Stimulated activated CD4-positive, alpha-beta T cell treated with anti-CD3 and anti-CD28 coated beads, Interleukin-1b, Interleukin-23, amount 100 ng/mL, for 1 hour (primary cell): ENCODE results near the gene CEP135.
"Not testable (repeated sequence)": the region's sequence is repeated elsewhere in the genome, so short reads cannot be mapped to it uniquely, and the experiment has no call there.

Source experiments
- DNase-seq, 2 donors: peaks; one replicate each; pipeline ENCODE4 v3.0.0-alpha.2; 2020; ENCODE audit warnings: low read depth in 2 of 2

The CEP135 gene, protein sequence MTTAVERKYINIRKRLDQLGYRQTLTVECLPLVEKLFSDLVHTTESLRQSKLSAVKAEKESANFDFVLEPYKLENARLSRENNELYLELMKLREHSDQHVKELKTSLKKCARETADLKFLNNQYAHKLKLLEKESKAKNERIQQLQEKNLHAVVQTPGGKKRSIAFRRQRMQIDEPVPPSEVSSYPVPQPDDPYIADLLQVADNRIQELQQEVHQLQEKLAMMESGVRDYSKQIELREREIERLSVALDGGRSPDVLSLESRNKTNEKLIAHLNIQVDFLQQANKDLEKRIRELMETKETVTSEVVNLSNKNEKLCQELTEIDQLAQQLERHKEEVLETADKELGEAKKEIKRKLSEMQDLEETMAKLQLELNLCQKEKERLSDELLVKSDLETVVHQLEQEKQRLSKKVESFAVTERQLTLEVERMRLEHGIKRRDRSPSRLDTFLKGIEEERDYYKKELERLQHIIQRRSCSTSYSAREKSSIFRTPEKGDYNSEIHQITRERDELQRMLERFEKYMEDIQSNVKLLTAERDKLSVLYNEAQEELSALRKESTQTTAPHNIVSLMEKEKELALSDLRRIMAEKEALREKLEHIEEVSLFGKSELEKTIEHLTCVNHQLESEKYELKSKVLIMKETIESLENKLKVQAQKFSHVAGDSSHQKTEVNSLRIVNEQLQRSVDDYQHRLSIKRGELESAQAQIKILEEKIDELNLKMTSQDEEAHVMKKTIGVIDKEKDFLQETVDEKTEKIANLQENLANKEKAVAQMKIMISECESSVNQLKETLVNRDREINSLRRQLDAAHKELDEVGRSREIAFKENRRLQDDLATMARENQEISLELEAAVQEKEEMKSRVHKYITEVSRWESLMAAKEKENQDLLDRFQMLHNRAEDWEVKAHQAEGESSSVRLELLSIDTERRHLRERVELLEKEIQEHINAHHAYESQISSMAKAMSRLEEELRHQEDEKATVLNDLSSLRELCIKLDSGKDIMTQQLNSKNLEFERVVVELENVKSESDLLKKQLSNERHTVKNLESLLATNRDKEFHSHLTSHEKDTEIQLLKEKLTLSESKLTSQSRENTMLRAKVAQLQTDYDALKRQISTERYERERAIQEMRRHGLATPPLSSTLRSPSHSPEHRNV

DNA sequence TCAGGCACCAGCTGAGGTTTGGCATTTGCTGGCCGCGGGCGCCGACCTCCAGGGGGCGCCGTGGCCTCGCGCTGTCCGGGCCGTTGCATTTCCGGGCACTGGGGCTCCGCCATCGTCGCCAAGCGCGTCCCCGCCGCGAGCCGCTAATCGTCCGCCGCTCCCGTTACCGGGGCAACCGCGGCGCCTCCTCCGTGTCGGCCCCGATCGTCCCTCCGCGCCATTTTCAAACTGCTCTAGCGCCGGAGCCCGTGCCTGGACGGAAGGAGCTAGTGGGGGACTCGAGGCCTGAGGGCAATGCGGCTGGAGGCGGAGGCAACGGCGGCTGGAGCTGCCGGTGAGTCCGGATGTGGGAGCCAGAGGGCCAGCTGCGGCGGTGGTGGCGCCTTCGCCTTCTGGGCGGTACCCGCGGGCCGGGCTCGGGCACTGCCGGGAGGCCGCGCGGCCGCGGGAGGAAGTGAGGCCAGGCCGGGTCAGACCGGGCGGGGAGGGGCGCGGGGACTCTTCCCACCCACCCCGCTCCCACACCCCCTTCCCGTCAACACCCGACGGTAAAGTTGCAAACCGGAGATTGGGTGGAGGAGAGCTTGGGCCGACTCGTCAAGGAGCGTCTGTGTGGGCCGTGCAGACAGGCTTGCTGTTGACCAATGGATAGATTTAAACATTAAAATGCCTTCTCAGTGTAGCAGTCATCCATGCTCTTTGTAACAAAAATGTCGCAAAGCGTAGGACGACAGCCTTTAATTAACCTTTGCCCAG lies at the start of gene CEP135:
Gene CEP135, plus strand, starts transcription at position 220 of the 756 bp plus-strand sequence. CDS start 3,186 bp downstream, outside the sequence.
- peak; percentile 79 to 82 for DNase-seq

DNA sequence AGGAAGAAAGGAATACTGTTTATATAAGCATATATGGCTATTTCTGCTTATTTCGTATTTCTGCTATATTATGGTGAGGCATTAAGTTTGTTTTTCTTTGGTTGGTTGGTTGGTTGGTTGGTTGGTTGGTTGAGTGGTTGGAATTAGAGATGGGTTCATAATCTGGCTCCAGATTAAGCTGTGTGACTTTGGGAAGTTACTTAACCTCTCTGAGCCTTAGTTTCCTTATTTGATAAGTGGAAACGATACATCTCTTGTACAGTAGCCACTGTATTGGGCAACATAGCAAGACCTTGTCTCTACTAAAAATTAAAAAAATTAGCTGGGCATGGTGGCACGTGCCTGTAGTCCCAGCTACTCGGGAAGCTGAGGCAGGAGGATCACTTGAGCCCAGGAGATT lies 46.1 kb upstream of the CEP135 start:
- DNase-seq: no peak

DNA sequence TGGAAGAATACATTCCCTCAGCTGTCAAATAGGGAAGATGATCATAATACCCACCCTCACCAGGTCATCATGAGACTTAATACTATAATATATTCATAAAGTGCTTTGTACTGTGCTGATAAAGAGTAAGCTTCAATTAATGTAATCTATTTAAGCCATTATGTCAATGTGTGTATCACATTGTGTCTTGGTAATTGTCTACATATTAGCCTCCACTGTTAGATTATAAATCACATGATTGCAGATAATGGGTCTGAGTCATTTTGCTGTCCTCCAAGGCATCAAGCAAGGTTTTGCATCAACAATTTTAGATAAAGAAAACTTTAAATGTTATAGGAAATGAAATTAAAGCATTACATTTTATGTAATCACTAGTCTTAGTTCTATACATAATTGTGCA lies 45.2 kb upstream of the CEP135 start:
- no peak for DNase-seq

DNA sequence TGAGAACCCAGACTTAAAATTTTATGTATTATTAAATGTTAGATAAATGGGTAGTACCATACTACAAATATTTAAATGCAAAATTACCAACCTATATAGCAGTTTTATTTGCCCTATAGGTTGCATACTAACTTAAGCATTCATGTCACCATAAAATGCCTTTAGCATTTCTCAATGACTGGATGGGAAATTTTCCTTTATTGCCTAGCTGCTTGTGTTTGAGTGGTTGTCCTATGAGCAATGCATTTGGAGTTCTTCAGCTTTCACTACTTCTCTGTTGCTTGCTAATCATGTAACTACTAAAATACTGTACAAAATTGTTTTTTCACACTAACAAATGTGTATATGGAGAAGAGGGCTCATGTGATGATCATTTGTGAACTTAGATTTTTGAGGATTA lies 44.2 kb upstream of the CEP135 start:
- no peak for DNase-seq

DNA sequence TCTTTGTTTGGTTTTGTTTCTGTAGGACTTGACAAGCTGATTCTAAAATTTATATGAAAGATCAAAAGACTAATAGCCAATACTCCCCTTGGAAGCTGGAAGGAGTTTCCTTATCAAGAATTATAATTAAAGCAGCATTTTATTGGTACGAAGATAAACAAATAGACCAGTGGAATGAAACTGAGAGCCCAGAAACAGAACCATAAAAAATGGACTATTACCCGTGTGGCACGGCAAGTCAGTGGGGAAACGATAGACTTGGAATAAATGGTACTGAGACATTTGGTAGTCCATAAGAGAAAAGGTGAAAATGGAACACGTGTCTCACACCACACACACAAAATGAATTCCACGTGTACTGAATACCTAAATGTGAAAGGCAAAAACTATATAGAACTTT lies 42.4 kb upstream of the CEP135 start:
- DNase-seq: no peak

DNA sequence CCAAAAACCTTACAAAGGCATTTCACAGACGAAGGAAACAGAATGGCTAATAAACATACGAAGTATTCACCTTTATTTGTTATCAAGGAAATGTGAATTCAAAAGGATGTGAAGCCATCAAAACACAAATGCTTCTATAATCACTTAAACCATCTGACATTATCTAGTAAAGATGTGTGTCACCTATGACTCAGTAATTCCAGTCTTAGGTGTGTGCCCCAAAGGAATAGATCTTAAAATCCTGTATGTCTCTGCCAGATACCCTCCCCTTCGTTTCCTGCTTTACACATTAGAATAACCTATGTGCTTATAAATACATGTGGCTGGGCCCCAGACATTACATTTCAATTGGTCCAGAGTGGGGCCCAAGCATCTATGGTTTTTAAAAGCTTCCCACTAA lies 41.8 kb upstream of the CEP135 start:
- DNase-seq: no peak

DNA sequence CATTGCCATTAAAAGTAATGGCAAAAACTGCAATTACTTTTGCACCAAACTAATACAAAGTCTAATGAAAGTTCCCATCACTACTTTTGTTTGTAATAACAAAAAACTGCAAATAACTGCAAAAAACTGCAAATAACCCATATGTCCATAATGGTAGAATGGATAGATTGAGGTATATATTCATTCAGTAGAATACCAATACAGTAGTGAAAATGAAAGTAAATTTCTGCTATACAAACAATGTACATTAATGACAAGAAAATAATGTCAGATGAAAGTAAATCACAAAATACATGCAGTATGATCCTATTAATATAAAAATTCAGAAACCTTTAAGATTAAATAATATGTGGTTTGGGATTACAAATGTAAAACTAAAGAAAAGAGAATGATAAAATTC lies 41.3 kb upstream of the CEP135 start:
- DNase-seq: no peak

DNA sequence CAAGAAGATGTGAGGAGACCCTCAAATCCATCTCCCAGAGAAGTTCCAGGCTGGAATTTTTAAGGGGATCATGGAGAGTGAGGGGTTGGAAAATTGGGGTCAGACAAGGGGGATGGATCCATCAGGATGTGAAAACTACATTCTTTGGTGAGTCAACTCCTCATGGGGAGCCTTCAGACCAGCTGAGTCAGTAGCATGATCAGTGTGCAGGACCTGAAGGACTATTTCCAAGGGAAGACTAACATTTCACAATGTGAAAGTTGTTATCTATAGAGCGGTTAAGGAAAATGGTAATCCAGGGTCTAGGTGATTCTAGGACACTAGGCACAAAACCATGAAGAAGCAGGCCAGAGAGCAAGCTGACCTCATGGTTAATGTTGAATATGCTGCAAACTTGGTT lies 38.6 kb upstream of the CEP135 start:
- no peak for DNase-seq

DNA sequence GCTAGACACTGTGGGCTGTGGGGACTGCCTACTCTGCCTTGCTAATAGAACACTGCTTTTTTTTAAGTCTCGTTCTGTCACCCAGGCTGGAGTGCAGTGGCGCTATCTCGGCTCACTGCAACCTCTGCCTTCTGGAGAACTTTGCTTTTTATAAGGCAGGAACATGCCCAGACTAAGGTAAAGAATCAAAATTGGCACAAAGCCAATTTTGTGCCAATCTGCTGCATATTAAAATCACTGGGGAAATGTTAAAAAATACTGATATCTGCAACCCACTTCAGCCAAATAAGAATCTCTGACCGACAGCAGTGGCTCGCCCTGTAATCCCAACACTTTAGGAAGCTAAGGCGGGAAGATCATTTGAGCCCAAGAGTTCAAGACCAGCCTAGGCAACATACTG lies 36.5 kb upstream of the CEP135 start:
- DNase-seq: no peak

DNA sequence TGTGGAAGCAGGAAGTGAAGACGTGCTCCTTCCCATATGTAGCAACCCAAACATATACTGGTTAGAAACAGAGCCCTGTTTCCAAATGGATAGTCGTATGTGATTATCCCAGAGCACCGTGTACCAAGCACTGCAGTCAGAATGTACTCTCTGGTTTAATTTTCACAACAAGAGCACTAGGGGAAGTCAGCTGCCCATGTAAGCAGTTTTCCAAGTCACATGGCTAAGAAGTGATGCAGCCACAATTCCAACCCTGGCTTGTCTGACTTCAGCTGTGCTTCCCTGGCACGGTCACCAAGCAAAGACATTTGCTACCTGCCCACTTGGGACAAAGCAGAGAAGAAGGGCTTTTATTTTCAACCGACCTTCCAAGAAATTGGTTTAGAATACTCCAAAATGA lies 28.2 kb upstream of the CEP135 start:
- DNase-seq: no peak

DNA sequence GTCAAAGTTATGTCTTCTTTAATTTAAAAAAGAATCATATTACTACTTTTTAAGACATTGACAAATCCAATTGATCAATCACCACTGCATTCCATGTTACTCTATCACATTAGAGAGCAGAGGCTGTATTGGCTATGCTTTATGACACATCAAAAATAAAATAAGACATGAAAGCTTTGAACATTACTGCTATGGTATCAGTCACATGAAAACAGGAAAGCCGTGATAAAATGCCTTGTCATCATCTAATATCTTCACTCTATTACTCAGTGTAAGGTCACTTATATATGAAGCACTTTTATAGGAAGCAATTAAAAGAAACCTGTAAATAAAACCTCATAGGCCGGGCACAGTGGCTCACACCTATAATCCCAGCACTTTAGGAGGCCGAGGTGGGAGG lies 27.7 kb upstream of the CEP135 start:
- no peak for DNase-seq

DNA sequence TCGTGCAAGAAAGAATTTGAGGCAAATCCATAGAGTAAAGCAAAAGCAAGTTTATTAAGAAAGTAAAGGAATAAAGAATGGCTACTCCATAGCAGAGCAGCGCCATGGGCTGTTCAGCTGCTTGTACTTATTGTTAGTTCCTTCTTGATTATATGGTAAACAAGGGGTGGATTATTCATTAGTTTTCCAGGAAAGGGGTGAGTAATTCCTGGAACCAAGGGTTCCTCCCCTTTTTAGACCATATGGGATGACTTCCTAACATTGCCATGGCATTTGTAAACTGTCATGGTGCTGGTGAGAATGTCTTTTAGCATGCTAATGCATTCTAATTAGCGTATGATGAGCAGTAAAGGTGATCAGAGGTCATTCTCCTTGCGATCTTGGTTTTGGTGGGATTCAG lies 23.5 kb upstream of the CEP135 start:
- DNase-seq: no peak

DNA sequence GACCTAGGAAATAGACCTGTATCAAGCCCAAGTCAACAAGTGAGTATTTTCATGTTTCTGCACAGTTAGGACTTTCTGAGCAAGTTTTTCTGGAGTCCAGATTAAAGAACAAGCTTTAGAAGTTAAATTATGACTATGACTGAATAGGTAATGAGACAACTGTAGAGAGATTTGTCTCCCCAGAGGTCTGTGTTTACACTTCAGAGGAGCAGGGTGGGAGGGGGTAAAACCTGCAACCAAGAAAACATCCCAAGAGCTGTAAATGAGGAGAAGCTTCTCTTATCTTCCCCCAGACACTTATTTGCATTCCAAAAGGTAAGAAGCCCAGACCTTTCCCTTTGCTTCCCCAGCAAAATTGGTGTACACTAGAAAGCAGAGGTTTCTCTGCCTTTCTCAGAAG lies 22.1 kb upstream of the CEP135 start:
- DNase-seq: no peak

DNA sequence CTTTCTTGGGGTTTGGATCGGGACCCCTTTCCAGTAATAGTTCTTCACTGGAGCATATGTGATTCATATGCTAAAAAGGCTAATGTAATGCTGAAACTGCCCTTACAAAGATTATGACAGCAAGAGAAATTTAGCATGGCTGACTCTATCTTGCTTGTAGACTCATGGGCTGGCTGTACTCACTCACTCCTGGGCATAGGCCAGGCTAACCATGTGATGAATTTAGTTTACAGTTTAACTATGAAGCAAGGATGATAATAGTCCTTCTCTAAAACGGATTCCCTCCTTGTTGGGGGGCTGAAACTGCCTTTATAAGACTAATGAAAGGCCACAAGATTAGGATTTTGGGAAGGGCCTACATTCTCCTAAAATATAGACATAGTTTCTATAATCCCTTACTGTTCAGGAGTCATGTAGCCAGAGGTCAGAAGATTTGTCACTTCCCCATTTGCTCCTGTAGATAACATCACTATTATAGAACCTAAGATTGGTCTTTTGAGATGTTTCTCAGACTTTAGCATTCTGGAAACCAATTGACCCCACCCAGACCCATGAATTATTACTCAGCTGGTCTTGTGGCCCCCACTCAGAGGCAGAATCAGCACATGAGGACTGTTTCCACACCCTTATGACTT lies 20.8 kb upstream of the CEP135 start:
- DNase-seq: no peak

DNA sequence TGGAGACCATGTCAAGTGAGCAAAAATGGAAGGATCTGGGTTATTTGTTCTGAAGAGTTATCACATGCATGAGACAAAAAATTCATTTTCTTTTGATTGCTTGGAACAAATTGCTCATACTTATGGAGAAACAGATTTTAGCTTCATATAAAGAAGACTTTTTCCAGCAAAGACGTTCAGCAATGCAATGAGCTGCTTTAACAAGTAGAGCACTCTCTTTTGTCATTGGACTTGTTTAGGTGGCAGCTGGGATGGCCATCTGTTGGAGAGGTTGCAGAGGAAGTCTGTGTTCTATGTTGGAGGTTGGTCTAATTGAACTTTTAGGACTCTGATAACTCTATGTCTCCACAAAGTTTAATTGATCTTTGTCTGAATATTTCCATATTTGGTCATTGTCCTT lies 19.9 kb upstream of the CEP135 start:
- no peak for DNase-seq

DNA sequence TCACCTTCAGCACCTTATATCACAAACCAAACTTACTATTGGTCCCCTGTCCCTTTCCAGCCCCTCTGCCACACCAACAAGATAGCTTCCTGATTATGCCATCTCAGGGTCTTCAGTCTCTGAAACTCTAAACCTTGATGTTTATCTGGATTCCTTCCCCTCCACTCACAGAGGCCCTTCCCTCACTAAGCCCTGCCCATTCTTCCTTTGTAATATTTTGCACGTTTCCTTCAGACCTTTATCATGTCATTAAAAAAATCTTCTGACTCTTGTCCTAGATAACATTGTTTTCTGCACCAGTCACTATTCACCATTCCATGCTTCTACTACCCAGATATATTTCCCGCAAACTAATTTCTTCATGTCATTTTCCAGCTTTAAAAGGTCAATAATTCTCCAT lies 17.7 kb upstream of the CEP135 start:
- no peak for DNase-seq

DNA sequence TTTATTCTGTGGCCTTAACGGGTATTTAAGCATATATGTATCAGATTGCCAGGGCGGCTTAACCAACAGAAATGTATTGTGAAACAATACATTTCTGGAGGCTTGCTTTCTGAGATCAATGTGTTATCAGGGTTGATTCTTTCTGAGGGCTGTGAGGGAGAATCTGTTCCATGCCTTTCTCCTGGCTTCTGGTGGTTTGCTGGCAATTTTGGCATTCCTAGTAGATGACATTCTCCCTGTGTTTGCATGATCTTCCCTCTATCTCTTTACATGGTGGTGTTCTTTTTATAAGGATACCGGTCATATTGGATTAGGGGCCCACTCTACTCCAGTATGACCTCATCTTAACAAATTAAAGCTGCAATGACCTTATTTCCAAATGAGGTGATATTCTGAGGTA lies 16.9 kb upstream of the CEP135 start:
- no peak for DNase-seq

DNA sequence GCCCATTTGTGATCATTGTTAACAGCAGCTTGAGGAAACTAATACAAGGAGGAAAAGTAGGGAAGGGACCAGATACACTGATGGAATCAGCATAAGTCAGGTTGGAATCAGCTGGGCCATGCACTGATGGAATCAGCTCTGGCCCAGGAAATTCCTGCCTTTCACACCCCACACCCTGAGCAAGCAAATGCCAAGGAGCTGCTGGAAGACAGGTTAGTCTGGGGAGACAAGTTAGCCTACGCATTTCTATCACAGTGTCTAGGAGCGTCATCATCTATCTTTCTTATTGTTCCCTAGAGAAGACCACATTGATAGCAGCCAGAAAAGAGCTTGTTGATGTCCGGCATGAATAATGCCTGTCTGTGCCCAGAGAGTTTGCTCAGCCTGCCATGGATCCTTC lies 16.2 kb upstream of the CEP135 start:
- DNase-seq: no peak

DNA sequence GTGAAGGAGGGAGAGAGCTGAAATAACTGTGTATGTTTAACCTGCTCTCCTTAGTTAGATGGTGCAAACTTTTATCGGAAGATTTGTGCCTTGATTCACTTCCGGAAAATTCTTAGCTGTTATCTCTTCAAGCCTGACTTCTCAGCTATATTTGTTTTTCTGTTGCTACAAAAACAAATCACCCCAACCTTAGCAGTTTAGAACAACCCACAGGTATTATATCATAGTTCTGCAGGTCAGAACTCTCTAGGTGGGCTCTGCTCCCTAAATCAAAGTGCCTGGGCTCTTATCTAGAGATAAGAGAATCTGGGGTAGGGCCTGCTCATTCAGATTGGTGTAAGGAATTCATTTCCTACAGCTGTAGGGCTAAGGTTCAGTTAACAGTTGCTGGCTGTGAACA lies 15.1 kb upstream of the CEP135 start:
- no peak for DNase-seq

DNA sequence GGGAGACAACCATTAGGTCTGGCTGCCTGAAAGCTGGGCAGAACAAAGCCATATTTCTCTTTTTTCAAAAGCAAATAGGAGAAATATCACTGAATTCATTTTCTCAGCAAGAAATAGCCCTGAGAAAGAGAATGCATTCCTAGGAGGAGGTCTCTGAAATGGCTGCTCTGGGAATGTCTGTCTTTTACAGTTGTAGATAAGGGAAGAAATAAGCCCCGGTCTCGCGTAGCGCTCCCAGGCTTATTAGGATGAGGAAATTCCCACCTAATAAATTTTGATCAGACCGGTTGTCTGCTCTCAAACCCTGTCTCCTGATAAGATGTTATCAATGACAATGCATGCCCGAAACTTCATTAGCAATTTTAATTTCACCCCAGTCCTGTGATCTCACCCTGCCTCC lies 12.8 kb upstream of the CEP135 start:
- DNase-seq: not testable (repeated sequence)

DNA sequence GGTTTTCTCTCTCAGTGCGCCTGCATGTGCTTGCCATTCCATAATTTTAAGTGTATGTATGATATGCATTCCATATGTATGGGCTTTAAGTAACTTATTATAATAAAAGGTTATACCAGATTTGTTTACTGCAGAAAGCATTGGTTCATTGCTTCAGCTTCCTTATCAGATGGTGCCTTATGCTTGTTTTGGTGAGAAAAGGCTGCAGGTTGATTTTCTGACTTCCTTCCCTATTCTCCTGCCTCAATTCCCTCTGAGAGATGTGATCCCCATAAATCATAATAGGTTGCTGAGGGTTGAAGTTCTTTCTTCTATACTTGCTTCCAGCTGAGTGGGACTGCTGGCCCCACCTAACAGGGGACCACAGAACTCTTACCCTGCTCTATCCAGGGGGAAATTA lies 10.3 kb upstream of the CEP135 start:
- DNase-seq: no peak
